Measurements from ENCODE around the gene LAMB2.

DNA sequence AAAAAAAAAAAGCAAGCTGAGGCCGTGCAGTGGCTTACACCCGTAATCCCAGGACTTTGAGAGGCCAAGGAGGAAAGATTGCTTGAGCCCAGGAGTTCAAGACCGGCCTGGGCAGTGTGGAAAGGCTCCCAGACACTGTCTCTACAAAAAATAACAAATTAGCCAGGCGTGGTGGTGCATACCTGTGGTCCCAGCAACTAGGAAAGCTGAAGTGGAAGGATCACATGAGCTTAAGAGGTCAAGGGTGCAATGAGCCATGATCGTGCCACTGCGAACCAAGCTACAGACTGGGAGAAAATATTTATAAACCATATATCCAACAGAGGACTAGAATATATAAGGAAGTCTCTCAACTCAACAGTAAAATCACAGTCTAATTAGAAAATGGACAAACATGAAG lies 48.5 kb upstream of the LAMB2 start:
- TF ChIP-seq, protein P1, sequence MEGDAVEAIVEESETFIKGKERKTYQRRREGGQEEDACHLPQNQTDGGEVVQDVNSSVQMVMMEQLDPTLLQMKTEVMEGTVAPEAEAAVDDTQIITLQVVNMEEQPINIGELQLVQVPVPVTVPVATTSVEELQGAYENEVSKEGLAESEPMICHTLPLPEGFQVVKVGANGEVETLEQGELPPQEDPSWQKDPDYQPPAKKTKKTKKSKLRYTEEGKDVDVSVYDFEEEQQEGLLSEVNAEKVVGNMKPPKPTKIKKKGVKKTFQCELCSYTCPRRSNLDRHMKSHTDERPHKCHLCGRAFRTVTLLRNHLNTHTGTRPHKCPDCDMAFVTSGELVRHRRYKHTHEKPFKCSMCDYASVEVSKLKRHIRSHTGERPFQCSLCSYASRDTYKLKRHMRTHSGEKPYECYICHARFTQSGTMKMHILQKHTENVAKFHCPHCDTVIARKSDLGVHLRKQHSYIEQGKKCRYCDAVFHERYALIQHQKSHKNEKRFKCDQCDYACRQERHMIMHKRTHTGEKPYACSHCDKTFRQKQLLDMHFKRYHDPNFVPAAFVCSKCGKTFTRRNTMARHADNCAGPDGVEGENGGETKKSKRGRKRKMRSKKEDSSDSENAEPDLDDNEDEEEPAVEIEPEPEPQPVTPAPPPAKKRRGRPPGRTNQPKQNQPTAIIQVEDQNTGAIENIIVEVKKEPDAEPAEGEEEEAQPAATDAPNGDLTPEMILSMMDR (IDR thresholded peaks at IDR 0.05): no peak
- no peak for TF ChIP-seq POLR2A (IDR thresholded peaks at IDR 0.05)

Data from Peyer's patch (tissue), 4 donors.